CD8-positive, alpha-beta memory T cell (primary cell): ENCODE measurements around the gene ZDHHC11. TPM values are rescaled to one million over a fixed set of nuclear protein-coding genes. Genes with fewer than 3 reads are reported as not detected.

Experiments used
- CTCF ChIA-PET: fragments of 350-600 bp; sonication (Branson Sonifier 250); formaldehyde crosslinking; loops from one replicate; lab custom pipeline; 2021; ENCODE audit warnings: antibody characterized with exemption; lab: Charles Lee
- POLR2A ChIA-PET: fragments of 350-600 bp; sonication (Branson Sonifier 250); formaldehyde crosslinking; loops from one replicate; lab custom pipeline; 2021; ENCODE audit warnings: antibody characterized with exemption; lab: Charles Lee
- DNase-seq, 5 donors: peaks; one replicate each; pipeline versions ENCODE4 v3.0.0 to v3.0.0-alpha.2; 2020 to 2022; ENCODE audit warnings: mixed read lengths in 1 of 5
- H3K27ac ChIP-seq: one replicate; pipeline ENCODE4 v1.7.0; 2013; ENCODE audit warnings: low read depth, mild to moderate bottlenecking, low read length, moderate library complexity
- H3K27me3 ChIP-seq: 2 replicates; pipeline ENCODE4 v1.7.0; 2013; ENCODE audit warnings: low read length, mild to moderate bottlenecking; ENCODE audit not compliant: insufficient read depth, poor library complexity, severe bottlenecking
- H3K36me3 ChIP-seq: 2 replicates; pipeline ENCODE4 v1.7.0; 2013; ENCODE audit warnings: mild to moderate bottlenecking, low read length, moderate library complexity; ENCODE audit not compliant: insufficient read depth
- H3K4me1 ChIP-seq: 2 replicates; pipeline ENCODE4 v1.7.0; 2013; ENCODE audit warnings: mild to moderate bottlenecking, low read length, moderate library complexity; ENCODE audit not compliant: insufficient read depth
- H3K4me3 ChIP-seq: 2 replicates; pipeline ENCODE4 v1.7.0; 2013; ENCODE audit warnings: mild to moderate bottlenecking, low read length
- H3K9me3 ChIP-seq: 2 replicates; pipeline ENCODE4 v1.7.0; 2013; ENCODE audit warnings: mild to moderate bottlenecking, low read length
- H3K27ac Mint-ChIP-seq, 8 donors: one replicate each; pipeline ENCODE4 v1.8.0; 2020 to 2021; ENCODE audit warnings: mixed read lengths in 8 of 8, mild to moderate bottlenecking in 6 of 8, inconsistent platforms in 3 of 8, moderate library complexity in 3 of 8
- H3K27me3 Mint-ChIP-seq, 2 donors: one replicate each; pipeline ENCODE4 v1.8.0; 2020 to 2021; ENCODE audit warnings: mixed read lengths in 2 of 2, mild to moderate bottlenecking in 1 of 2, moderate library complexity in 1 of 2
- H3K36me3 Mint-ChIP-seq, 3 donors: one replicate each; pipeline ENCODE4 v1.8.0; 2020 to 2021; ENCODE audit warnings: mixed read lengths in 3 of 3, inconsistent platforms in 1 of 3, mild to moderate bottlenecking in 1 of 3
- H3K4me1 Mint-ChIP-seq, 3 donors: one replicate each; pipeline ENCODE4 v1.8.0; 2020 to 2021; ENCODE audit warnings: mixed read lengths in 3 of 3, inconsistent platforms in 1 of 3, mild to moderate bottlenecking in 1 of 3
- H3K4me3 Mint-ChIP-seq, 7 donors: one replicate each; pipeline ENCODE4 v1.8.0; 2020 to 2021; ENCODE audit warnings: mixed read lengths in 7 of 7, mild to moderate bottlenecking in 6 of 7, moderate library complexity in 4 of 7, inconsistent platforms in 2 of 7
- H3K9me3 Mint-ChIP-seq, 5 donors: one replicate each; pipeline ENCODE4 v1.8.0; 2020 to 2022; ENCODE audit warnings: mixed read lengths in 5 of 5, mild to moderate bottlenecking in 3 of 5, moderate library complexity in 2 of 5, inconsistent platforms in 1 of 5
- polyA plus RNA-seq: library from polyadenylated mRNA; unstranded; fragments of 300-500 nt; fragmentation: Illumina TruSeq; gene quantifications from one replicate; pipeline ENCODE4 v1.2.3, GENCODE V29; 2021
- total RNA-seq, 2 experiments: library from RNA; stranded (reverse); gene quantifications; one replicate each; pipeline ENCODE4 v1.2.3, GENCODE V29; 2021

The ZDHHC11 gene
- total and polyA plus RNA-seq, 3 experiments from 2014 or later = 4.5 to 7.2 TPM; not detected in 1

- peak overlapping the region in 2 of 8 donors; percentile 15 to 38 for H3K27ac Mint-ChIP-seq
- H3K36me3 Mint-ChIP-seq = peaks cover 10 to 98% (median 28%) of the 10 kb centered on the region in 3 donors
- ChIA-PET CTCF (no interaction called here), POLR2A (no interaction called here)
- peaks cover 0 to 8% (median 0%) of the 10 kb centered on the region in 3 donors for H3K4me1 Mint-ChIP-seq
- no peak overlapping the region for H3K4me3 Mint-ChIP-seq
- Histone ChIP-seq H3K27me3 (no peaks in the 10 kb centered on the region), H3K36me3 (peaks cover 42% of the 10 kb centered on the region), H3K4me3 (no peak overlapping the region), H3K4me1 (no peaks in the 10 kb centered on the region), H3K9me3 (no peaks in the 10 kb centered on the region), H3K27ac (no peak overlapping the region)
- H3K27me3 Mint-ChIP-seq = no peaks in the 10 kb centered on the region
- H3K9me3 Mint-ChIP-seq = no peaks in the 10 kb centered on the region
- no peak for DNase-seq
These were observed 16.6 kb upstream of the ZDHHC11 start for GRCh38 chr5:867300-867870.

GRCh38 chr5:865771-866170 is 15.0 kb upstream of the ZDHHC11 start:
- CTCF ChIA-PET = no interaction called here
- no peak overlapping the region for H3K4me3 Mint-ChIP-seq

GRCh38 chr5:865168-865521 is 14.4 kb upstream of the ZDHHC11 start:
- no peak overlapping the region for H3K4me3 Mint-ChIP-seq
- no peak overlapping the region for H3K27ac Mint-ChIP-seq
- H3K36me3 Mint-ChIP-seq = peaks cover 10 to 78% (median 21%) of the 10 kb centered on the region in 3 donors
- DNase-seq = no peak
- no peak overlapping the region for H3K27ac ChIP-seq
- ChIA-PET POLR2A (no interaction called here), CTCF (no interaction called here)
- H3K9me3 ChIP-seq = no peaks in the 10 kb centered on the region
- no peaks in the 10 kb centered on the region for H3K27me3 ChIP-seq
- no peak overlapping the region for H3K4me3 ChIP-seq
- H3K9me3 Mint-ChIP-seq = no peaks in the 10 kb centered on the region
- no peaks in the 10 kb centered on the region for H3K27me3 Mint-ChIP-seq
- peaks cover 28% of the 10 kb centered on the region for H3K36me3 ChIP-seq
- H3K4me1 Mint-ChIP-seq = peaks cover 0 to 8% (median 0%) of the 10 kb centered on the region in 3 donors
- no peaks in the 10 kb centered on the region for H3K4me1 ChIP-seq

More at GRCh38 chr5:865771-866170, 15.0 kb upstream of the ZDHHC11 start:
- H3K36me3 ChIP-seq = peaks cover 32% of the 10 kb centered on the region
- Mint-ChIP-seq H3K27me3 (no peaks in the 10 kb centered on the region), H3K36me3 (peaks cover 10 to 84% (median 25%) of the 10 kb centered on the region in 3 donors), H3K4me1 (peaks cover 0 to 8% (median 0%) of the 10 kb centered on the region in 3 donors), H3K9me3 (no peaks in the 10 kb centered on the region), H3K27ac (peak overlapping the region in 1 of 8 donors; percentile 55)
- H3K27ac ChIP-seq = no peak overlapping the region
- no peaks in the 10 kb centered on the region for H3K4me1 ChIP-seq
- no peak overlapping the region for H3K4me3 ChIP-seq
- no peak for DNase-seq
- H3K27me3 ChIP-seq = no peaks in the 10 kb centered on the region
- POLR2A ChIA-PET = no interaction called here
- H3K9me3 ChIP-seq = no peaks in the 10 kb centered on the region

- Mint-ChIP-seq H3K27me3 (no peaks in the 10 kb centered on the region), H3K9me3 (no peaks in the 10 kb centered on the region), H3K27ac (peak overlapping the region in 1 of 8 donors; percentile 47), H3K4me3 (no peak overlapping the region), H3K4me1 (peaks cover 0 to 8% (median 0%) of the 10 kb centered on the region in 3 donors), H3K36me3 (peaks cover 10 to 73% (median 19%) of the 10 kb centered on the region in 3 donors)
- CTCF ChIA-PET = no interaction called here
- no peak overlapping the region for H3K27ac ChIP-seq
- DNase-seq = no peak
- POLR2A ChIA-PET = no interaction called here
- H3K4me3 ChIP-seq = no peak overlapping the region
- no peaks in the 10 kb centered on the region for H3K9me3 ChIP-seq
- H3K27me3 ChIP-seq = no peaks in the 10 kb centered on the region
- peaks cover 22% of the 10 kb centered on the region for H3K36me3 ChIP-seq
- H3K4me1 ChIP-seq = no peaks in the 10 kb centered on the region
These were observed 13.8 kb upstream of the ZDHHC11 start for GRCh38 chr5:864492-865167.

GRCh38 chr5:863244-863805 is 12.5 kb upstream of the ZDHHC11 start:
- POLR2A ChIA-PET = no interaction called here
- CTCF ChIA-PET = no interaction called here
- H3K27ac Mint-ChIP-seq = peak overlapping the region in 1 of 8 donors; percentile 10

GRCh38 chr5:862367-863243 is 11.8 kb upstream of the ZDHHC11 start:
- no peak overlapping the region for H3K4me3 ChIP-seq
- CTCF ChIA-PET = no interaction called here
- Mint-ChIP-seq H3K4me1 (peaks cover 0 to 1% (median 0%) of the 10 kb centered on the region in 3 donors), H3K27me3 (no peaks in the 10 kb centered on the region), H3K36me3 (peaks cover 4 to 56% (median 6%) of the 10 kb centered on the region in 3 donors), H3K27ac (peak overlapping the region in 1 of 8 donors; percentile 60), H3K9me3 (no peaks in the 10 kb centered on the region), H3K4me3 (no peak overlapping the region)
- no peak overlapping the region for H3K27ac ChIP-seq
- no peak for DNase-seq
- POLR2A ChIA-PET = no interaction called here
- peaks cover 3% of the 10 kb centered on the region for H3K36me3 ChIP-seq
- no peaks in the 10 kb centered on the region for H3K27me3 ChIP-seq
- no peaks in the 10 kb centered on the region for H3K4me1 ChIP-seq
- H3K9me3 ChIP-seq = no peaks in the 10 kb centered on the region

More at GRCh38 chr5:863244-863805, 12.5 kb upstream of the ZDHHC11 start:
- Histone ChIP-seq H3K27ac (no peak overlapping the region), H3K36me3 (peaks cover 9% of the 10 kb centered on the region), H3K27me3 (no peaks in the 10 kb centered on the region), H3K4me1 (no peaks in the 10 kb centered on the region), H3K9me3 (no peaks in the 10 kb centered on the region), H3K4me3 (no peak overlapping the region)
- Mint-ChIP-seq H3K36me3 (peaks cover 4 to 64% (median 12%) of the 10 kb centered on the region in 3 donors), H3K9me3 (no peaks in the 10 kb centered on the region), H3K27me3 (no peaks in the 10 kb centered on the region), H3K4me3 (no peak overlapping the region), H3K4me1 (peaks cover 0 to 8% (median 0%) of the 10 kb centered on the region in 3 donors)
- DNase-seq = no peak

GRCh38 chr5:861442-862366 is 10.9 kb upstream of the ZDHHC11 start:
- Mint-ChIP-seq H3K36me3 (peaks cover 4 to 47% (median 5%) of the 10 kb centered on the region in 3 donors), H3K9me3 (no peaks in the 10 kb centered on the region), H3K27ac (peak overlapping the region in 1 of 8 donors; percentile 68), H3K4me3 (peak overlapping the region in 1 of 7 donors; percentile 36), H3K4me1 (peaks cover 0 to 2% (median 0%) of the 10 kb centered on the region in 3 donors), H3K27me3 (no peaks in the 10 kb centered on the region)
- Histone ChIP-seq H3K4me1 (no peaks in the 10 kb centered on the region), H3K27ac (no peak overlapping the region), H3K27me3 (no peaks in the 10 kb centered on the region), H3K36me3 (no peaks in the 10 kb centered on the region), H3K4me3 (no peak overlapping the region), H3K9me3 (no peaks in the 10 kb centered on the region)
- CTCF ChIA-PET = no interaction called here
- no peak for DNase-seq
- POLR2A ChIA-PET = no interaction called here
